HL-60 (cell line): Measurements from ENCODE around the gene S100A8.
A peak's percentile ranks its signal among the peaks of the same experiment; 100 is the strongest.

Experiments
- DNase-seq, 2 experiments: peaks; one replicate each; pipeline ENCODE4 v3.0.0-alpha.2; 2010 to 2020; ENCODE audit warnings: low read depth in 1 of 2, low spot score in 1 of 2
- H3K27ac ChIP-seq: fragments of 250-450 bp; sonication (Bioruptor Pico); replicated peaks from 2 replicates; pipeline ENCODE4 v1.5.1; 2020; ENCODE audit warnings: mild to moderate bottlenecking, moderate library complexity
- H3K27me3 ChIP-seq: fragments of 250-450 bp; sonication (Bioruptor Pico); 2 replicates; pipeline ENCODE4 v1.5.1; 2021; ENCODE audit warnings: mild to moderate bottlenecking, moderate library complexity; ENCODE audit not compliant: insufficient read depth, poor library complexity, severe bottlenecking
- H3K4me3 ChIP-seq: replicated peaks from 2 replicates; pipeline ENCODE4 v1.5.1; 2011; ENCODE audit warnings: mild to moderate bottlenecking, control low read depth, low read length; ENCODE audit not compliant: insufficient read depth
- GABPA ChIP-seq: IDR thresholded peaks from 2 replicates; pipeline ENCODE4 v1.6.1; 2012; ENCODE audit warnings: low read depth
- POLR2AphosphoS5 ChIP-seq: IDR thresholded peaks from 2 replicates; pipeline ENCODE4 v1.6.1; 2012; ENCODE audit warnings: low read depth
- SPI1 ChIP-seq: IDR thresholded peaks from 2 replicates; pipeline ENCODE4 v1.6.1; 2012; ENCODE audit warnings: low read depth, mild to moderate bottlenecking, borderline replicate concordance
- TF ChIP-seq, protein P1 (sequence below): IDR thresholded peaks from one replicate; pipeline ENCODE4 v1.5.1; 2011; ENCODE audit warnings: low read length, control low read depth, inconsistent platforms; ENCODE audit not compliant: insufficient read depth
- TF ChIP-seq, protein P2 (sequence below): IDR thresholded peaks from 2 replicates; pipeline ENCODE4 v1.6.1; 2012; ENCODE audit warnings: low read depth; ENCODE audit not compliant: insufficient replicate concordance

S100A8 gene

DNA sequence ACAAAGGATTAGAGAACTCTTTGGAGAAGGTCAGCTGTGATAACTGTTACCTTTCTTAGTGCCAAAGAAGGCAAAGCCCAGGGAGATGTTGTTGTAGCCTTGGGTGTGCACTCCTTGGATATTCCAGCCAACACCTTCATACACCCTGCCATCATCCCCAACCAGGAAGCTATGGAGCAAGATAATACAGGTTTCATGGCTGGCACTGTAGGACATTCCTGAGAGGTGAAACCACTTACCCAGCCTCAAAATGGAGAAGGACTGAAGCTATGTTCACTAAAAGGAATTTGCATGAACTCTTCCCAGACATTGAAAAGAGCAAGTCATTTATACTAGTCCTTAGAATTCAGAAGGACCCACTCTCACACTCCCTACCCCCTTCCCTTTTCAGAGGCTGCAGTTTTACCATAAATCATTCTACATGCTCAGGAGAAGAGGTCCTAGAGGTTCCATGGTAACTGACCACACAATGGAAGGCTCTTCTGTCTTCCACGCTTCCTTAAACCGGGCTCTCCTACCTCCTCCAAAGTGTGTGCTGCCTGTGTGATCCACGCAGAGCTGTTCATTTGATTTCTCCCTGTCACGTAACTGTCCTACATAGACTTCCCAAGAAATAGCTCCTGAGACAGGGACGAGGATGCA is 47.7 kb downstream of the S100A8 start:
- H3K4me3 ChIP-seq, result no peak overlapping the region
- DNase-seq, result no peak
- H3K27ac ChIP-seq, result no peak overlapping the region
- H3K27me3 ChIP-seq, result no peaks in the 10 kb centered on the region
- TF ChIP-seq GABPA (no peak), SPI1 (peak; percentile 56; the same call in 1 of the 2 replicates)

DNA sequence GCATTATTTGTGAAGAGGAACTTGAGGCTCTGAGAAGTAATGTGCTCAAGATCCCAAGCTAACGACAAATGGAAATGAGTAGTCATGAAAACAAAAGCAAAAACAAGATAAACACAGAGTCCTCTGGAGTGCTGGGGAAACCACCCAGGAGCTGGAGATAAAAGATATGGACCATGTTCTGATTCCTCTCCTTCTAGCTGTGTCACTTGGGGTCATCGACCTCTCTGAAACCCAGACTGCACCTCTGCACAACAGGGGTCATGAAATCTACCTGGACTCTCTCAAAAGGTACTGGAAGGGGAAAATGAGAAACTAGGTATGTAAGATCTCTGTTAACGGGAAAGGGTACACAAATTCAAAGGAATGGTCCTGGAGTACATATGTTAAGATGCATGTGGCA is 48.7 kb downstream of the S100A8 start:
- no peak overlapping the region for H3K4me3 ChIP-seq
- TF ChIP-seq, protein P1, sequence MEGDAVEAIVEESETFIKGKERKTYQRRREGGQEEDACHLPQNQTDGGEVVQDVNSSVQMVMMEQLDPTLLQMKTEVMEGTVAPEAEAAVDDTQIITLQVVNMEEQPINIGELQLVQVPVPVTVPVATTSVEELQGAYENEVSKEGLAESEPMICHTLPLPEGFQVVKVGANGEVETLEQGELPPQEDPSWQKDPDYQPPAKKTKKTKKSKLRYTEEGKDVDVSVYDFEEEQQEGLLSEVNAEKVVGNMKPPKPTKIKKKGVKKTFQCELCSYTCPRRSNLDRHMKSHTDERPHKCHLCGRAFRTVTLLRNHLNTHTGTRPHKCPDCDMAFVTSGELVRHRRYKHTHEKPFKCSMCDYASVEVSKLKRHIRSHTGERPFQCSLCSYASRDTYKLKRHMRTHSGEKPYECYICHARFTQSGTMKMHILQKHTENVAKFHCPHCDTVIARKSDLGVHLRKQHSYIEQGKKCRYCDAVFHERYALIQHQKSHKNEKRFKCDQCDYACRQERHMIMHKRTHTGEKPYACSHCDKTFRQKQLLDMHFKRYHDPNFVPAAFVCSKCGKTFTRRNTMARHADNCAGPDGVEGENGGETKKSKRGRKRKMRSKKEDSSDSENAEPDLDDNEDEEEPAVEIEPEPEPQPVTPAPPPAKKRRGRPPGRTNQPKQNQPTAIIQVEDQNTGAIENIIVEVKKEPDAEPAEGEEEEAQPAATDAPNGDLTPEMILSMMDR, result no peak
- TF ChIP-seq, protein P2, sequence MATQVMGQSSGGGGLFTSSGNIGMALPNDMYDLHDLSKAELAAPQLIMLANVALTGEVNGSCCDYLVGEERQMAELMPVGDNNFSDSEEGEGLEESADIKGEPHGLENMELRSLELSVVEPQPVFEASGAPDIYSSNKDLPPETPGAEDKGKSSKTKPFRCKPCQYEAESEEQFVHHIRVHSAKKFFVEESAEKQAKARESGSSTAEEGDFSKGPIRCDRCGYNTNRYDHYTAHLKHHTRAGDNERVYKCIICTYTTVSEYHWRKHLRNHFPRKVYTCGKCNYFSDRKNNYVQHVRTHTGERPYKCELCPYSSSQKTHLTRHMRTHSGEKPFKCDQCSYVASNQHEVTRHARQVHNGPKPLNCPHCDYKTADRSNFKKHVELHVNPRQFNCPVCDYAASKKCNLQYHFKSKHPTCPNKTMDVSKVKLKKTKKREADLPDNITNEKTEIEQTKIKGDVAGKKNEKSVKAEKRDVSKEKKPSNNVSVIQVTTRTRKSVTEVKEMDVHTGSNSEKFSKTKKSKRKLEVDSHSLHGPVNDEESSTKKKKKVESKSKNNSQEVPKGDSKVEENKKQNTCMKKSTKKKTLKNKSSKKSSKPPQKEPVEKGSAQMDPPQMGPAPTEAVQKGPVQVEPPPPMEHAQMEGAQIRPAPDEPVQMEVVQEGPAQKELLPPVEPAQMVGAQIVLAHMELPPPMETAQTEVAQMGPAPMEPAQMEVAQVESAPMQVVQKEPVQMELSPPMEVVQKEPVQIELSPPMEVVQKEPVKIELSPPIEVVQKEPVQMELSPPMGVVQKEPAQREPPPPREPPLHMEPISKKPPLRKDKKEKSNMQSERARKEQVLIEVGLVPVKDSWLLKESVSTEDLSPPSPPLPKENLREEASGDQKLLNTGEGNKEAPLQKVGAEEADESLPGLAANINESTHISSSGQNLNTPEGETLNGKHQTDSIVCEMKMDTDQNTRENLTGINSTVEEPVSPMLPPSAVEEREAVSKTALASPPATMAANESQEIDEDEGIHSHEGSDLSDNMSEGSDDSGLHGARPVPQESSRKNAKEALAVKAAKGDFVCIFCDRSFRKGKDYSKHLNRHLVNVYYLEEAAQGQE, result no peak
- TF ChIP-seq SPI1 (no peak), POLR2AphosphoS5 (no peak), GABPA (no peak)
- H3K27ac ChIP-seq, result no peak overlapping the region
- no peak for DNase-seq
- no peaks in the 10 kb centered on the region for H3K27me3 ChIP-seq

DNA sequence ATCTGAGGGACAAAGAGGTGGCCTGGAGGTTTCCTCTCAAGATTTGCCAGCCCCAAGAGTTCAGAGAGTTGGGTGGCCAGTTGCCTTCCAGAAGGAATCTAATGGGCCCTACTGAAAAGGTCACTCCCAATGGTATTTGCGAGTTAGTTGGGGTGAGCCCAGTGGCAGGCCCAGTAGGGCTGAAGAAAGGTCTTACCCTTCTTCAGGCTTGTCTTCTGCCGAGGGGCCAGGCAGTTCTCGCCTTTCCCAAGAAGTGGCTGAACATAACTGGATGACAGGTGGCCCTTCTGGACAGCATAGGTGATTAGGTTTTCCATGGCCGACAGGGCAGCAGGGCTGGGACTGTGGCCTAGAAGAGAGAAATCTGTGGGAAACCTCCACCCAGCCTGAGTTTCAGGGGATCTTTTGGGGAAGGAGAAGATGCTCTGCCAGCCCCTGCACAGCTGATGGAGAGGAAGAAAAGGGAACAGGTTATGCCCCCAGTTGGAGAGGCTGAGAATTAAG is 49.4 kb downstream of the S100A8 start:
- no peaks in the 10 kb centered on the region for H3K27me3 ChIP-seq
- no peak overlapping the region for H3K27ac ChIP-seq
- H3K4me3 ChIP-seq, result no peak overlapping the region
- TF ChIP-seq SPI1 (no peak), GABPA (no peak), POLR2AphosphoS5 (no peak)
- TF ChIP-seq, protein P2, result no peak
- TF ChIP-seq, protein P1, result no peak
- DNase-seq, result no peak

DNA sequence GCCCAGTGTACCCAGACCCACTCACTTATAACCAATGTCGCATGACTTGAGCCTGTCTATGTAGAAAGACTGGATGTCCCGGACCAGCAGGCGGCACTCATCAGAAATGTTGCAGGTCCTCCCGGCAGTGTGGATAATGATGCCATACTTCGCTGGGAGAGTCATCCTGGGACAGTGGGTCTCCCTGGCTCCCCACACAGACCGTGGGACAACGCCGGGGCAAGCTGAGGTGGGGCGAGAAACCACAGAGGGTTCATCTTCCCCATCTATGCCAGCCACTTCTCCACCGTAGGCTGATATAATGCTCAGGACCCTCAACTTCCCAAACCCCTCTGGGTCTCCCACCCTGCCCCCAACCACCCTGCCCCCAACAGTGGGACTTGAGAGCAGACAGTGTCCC is 50.5 kb downstream of the S100A8 start:
- Histone ChIP-seq H3K27me3 (no peaks in the 10 kb centered on the region), H3K27ac (no peak overlapping the region), H3K4me3 (no peak overlapping the region)
- DNase-seq, result no peak
- TF ChIP-seq, protein P1, result no peak
- TF ChIP-seq, protein P2, result no peak
